Muscle layer of colon (tissue), 2 donors: ENCODE measurements around the gene TSPAN1.
"Not testable (repeated sequence)": the region's sequence is repeated elsewhere in the genome, so short reads cannot be mapped to it uniquely, and the experiment has no call there.

ENCODE experiments used
- H3K27ac ChIP-seq: one replicate; pipeline ENCODE4 v1.7.0; 2013; ENCODE audit warnings: low read depth, mild to moderate bottlenecking, low read length, moderate library complexity
- H3K27me3 ChIP-seq, 2 donors: one replicate each; pipeline ENCODE4 v1.7.0; 2013; ENCODE audit warnings: low read length in 2 of 2, mild to moderate bottlenecking in 2 of 2; ENCODE audit not compliant: insufficient read depth in 2 of 2, control insufficient read depth in 1 of 2
- H3K36me3 ChIP-seq: one replicate; pipeline ENCODE4 v1.7.0; 2013; ENCODE audit warnings: mild to moderate bottlenecking, low read length; ENCODE audit not compliant: insufficient read depth
- H3K4me1 ChIP-seq: one replicate; pipeline ENCODE4 v1.7.0; 2013; ENCODE audit warnings: mild to moderate bottlenecking, low read length; ENCODE audit not compliant: insufficient read depth
- H3K4me3 ChIP-seq, 2 donors: one replicate each; pipeline ENCODE4 v1.7.0; 2013; ENCODE audit warnings: low read length in 2 of 2, low read depth in 1 of 2, mild to moderate bottlenecking in 1 of 2, moderate library complexity in 1 of 2
- H3K9ac ChIP-seq: one replicate; pipeline ENCODE4 v1.7.0; 2013; ENCODE audit warnings: low read length
- H3K9me3 ChIP-seq: one replicate; pipeline ENCODE4 v1.7.0; 2013; ENCODE audit warnings: mild to moderate bottlenecking, low read length
- donor health status: abdominal sarcoma.
- donor health status: Adenocarcinoma of cecum.

Gene TSPAN1

GRCh38 chr1:46205141-46205540 lies 30.3 kb downstream of the TSPAN1 start:
- no peak overlapping the region for H3K9ac ChIP-seq

GRCh38 chr1:46205791-46206190 lies 30.9 kb downstream of the TSPAN1 start:
- no peaks in the 10 kb centered on the region for H3K27me3 ChIP-seq

More at GRCh38 chr1:46205141-46205540, 30.3 kb downstream of the TSPAN1 start:
- H3K27me3 ChIP-seq: no peaks in the 10 kb centered on the region
- H3K36me3 ChIP-seq: no peaks in the 10 kb centered on the region
- H3K4me3 ChIP-seq: peak overlapping the region in 1 of 2 donors; percentile 92
- no peaks in the 10 kb centered on the region for H3K9me3 ChIP-seq
- H3K4me1 ChIP-seq: peaks cover 30% of the 10 kb centered on the region
- peak overlapping the region; percentile 3 for H3K27ac ChIP-seq

GRCh38 chr1:46206399-46206798 lies 31.5 kb downstream of the TSPAN1 start:
- peaks cover 30% of the 10 kb centered on the region for H3K4me1 ChIP-seq
- H3K27ac ChIP-seq: no peak overlapping the region
- H3K27me3 ChIP-seq: no peaks in the 10 kb centered on the region
- no peak overlapping the region for H3K4me3 ChIP-seq
- H3K9ac ChIP-seq: no peak overlapping the region
- H3K36me3 ChIP-seq: no peaks in the 10 kb centered on the region
- H3K9me3 ChIP-seq: no peaks in the 10 kb centered on the region

More at GRCh38 chr1:46205791-46206190, 30.9 kb downstream of the TSPAN1 start:
- no peak overlapping the region for H3K9ac ChIP-seq
- peaks cover 30% of the 10 kb centered on the region for H3K4me1 ChIP-seq
- H3K36me3 ChIP-seq: no peaks in the 10 kb centered on the region
- no peak overlapping the region for H3K27ac ChIP-seq
- H3K9me3 ChIP-seq: no peaks in the 10 kb centered on the region
- no peak overlapping the region for H3K4me3 ChIP-seq

DNA sequence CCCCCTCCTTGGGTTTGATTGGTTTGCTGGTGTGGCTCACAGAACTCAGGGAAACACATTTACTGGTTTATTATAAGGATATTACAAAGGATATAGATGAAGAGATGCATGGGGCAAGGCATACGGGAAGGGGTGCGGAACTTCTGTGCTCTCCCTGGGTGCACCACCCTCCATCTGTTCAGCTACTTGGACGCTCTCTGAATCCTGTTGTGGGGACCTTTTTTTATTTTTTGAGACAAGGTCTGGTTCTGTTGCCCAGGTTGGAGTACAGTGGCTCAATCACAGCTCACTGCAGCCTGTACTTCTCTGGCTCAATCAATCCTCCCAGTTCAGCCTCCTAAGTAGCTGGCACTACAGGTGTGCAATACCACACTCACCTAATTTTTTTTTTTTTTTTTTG lies 35.7 kb downstream of the TSPAN1 start:
- Histone ChIP-seq H3K4me3 (no peak overlapping the region), H3K36me3 (no peaks in the 10 kb centered on the region), H3K27ac (no peak overlapping the region), H3K9ac (no peak overlapping the region), H3K4me1 (peaks cover 8% of the 10 kb centered on the region), H3K9me3 (no peaks in the 10 kb centered on the region), H3K27me3 (no peaks in the 10 kb centered on the region)

GRCh38 chr1:46211051-46211450 lies 36.2 kb downstream of the TSPAN1 start:
- Histone ChIP-seq H3K9ac (no peak overlapping the region), H3K27ac (no peak overlapping the region), H3K36me3 (no peaks in the 10 kb centered on the region), H3K9me3 (no peaks in the 10 kb centered on the region), H3K4me1 (peaks cover 3% of the 10 kb centered on the region), H3K27me3 (no peaks in the 10 kb centered on the region), H3K4me3 (no peak overlapping the region)

DNA sequence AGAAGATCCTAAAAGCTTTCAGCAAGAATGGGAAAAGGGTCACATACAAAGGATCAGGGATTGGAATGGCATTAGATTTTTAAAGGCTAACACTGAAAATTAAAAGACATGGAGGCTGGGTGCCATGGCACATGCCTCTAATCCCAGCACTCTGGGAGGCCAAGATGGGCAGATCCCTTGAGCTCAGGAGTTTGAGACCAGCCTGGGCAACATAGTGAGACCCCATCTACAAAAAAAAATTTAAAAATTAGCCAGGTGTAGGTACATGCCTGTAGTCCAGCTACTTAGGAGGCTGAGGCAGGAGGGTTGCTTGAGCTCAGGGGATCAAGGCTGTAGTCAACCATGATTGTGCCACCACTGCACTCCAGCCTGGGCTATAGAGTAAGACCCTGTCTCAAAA lies 40.6 kb downstream of the TSPAN1 start:
- H3K9ac ChIP-seq: no peak overlapping the region
- no peak overlapping the region for H3K4me3 ChIP-seq
- H3K36me3 ChIP-seq: no peaks in the 10 kb centered on the region
- H3K27me3 ChIP-seq: no peaks in the 10 kb centered on the region
- H3K4me1 ChIP-seq: no peaks in the 10 kb centered on the region
- no peaks in the 10 kb centered on the region for H3K9me3 ChIP-seq
- H3K27ac ChIP-seq: no peak overlapping the region

DNA sequence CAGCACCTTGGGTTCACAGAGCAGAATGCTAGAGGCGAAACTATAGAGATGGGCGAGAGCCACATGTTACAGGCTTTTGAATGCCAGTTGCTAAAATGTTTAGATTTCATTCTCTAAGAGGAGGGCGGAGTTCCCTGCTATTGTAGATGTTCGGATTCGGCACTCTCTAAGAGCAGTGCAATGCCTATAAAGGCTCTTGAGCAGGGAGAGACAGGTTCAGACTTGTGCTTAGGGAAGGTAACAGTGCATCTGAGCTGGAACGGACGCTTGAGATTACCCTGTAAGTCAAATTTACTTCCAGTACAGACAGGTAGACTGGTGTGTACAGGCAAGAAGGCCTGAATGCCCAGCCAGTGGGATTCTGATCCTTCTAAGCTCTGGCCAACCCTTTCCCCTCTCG lies 43.6 kb downstream of the TSPAN1 start:
- no peaks in the 10 kb centered on the region for H3K9me3 ChIP-seq

GRCh38 chr1:46219551-46220520 lies 44.9 kb downstream of the TSPAN1 start:
- no peak overlapping the region for H3K27ac ChIP-seq
- H3K9me3 ChIP-seq: no peaks in the 10 kb centered on the region
- H3K4me1 ChIP-seq: peaks cover 6% of the 10 kb centered on the region
- no peaks in the 10 kb centered on the region for H3K27me3 ChIP-seq
- H3K9ac ChIP-seq: no peak overlapping the region
- no peak overlapping the region for H3K4me3 ChIP-seq
- H3K36me3 ChIP-seq: peaks cover 5% of the 10 kb centered on the region

More for the DNA sequence above, 43.6 kb downstream of the TSPAN1 start:
- no peak overlapping the region for H3K27ac ChIP-seq
- H3K27me3 ChIP-seq: no peaks in the 10 kb centered on the region
- H3K9ac ChIP-seq: no peak overlapping the region
- no peak overlapping the region for H3K4me3 ChIP-seq
- peaks cover under 1% of the 10 kb centered on the region for H3K4me1 ChIP-seq
- peaks cover 5% of the 10 kb centered on the region for H3K36me3 ChIP-seq

GRCh38 chr1:46220808-46221207 lies 45.9 kb downstream of the TSPAN1 start:
- Histone ChIP-seq H3K4me3 (no peak overlapping the region), H3K9me3 (no peaks in the 10 kb centered on the region), H3K4me1 (peaks cover 6% of the 10 kb centered on the region), H3K36me3 (peaks cover 5% of the 10 kb centered on the region), H3K27me3 (no peaks in the 10 kb centered on the region), H3K27ac (no peak overlapping the region), H3K9ac (no peak overlapping the region)

GRCh38 chr1:46221749-46222148 lies 46.9 kb downstream of the TSPAN1 start:
- no peak overlapping the region for H3K27ac ChIP-seq
- no peak overlapping the region for H3K4me3 ChIP-seq
- H3K27me3 ChIP-seq: no peaks in the 10 kb centered on the region
- no peaks in the 10 kb centered on the region for H3K9me3 ChIP-seq
- peaks cover 5% of the 10 kb centered on the region for H3K36me3 ChIP-seq
- H3K4me1 ChIP-seq: peaks cover 6% of the 10 kb centered on the region
- H3K9ac ChIP-seq: no peak overlapping the region

DNA sequence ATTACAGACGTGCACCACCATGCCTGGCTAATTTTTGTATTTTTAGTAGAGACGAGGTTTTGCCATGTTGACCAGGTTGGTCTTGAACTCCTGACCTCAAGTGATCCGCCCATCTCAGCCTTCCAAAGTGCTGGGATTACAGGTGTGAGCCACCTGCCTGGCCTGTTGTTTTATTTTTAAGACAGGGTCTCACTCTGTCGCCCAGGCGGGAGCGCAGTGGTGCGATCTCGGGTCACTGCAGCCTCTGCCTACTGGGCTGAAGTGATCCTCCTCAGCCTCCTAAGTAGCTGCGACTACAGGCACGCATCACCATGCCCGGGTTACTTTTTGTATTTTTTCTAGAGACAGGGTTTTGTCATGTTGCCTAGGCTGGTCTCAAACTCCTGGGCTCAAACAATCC lies 48.2 kb downstream of the TSPAN1 start:
- not testable (repeated sequence) for H3K4me1 ChIP-seq, H3K27ac ChIP-seq, H3K27me3 ChIP-seq, H3K4me3 ChIP-seq, H3K9me3 ChIP-seq, H3K9ac ChIP-seq, H3K36me3 ChIP-seq
